ENCODE data around the gene DPF3. TPM values are rescaled to one million over a fixed set of nuclear protein-coding genes. Genes with fewer than 3 reads are reported as not detected.

The DPF3 gene
- total RNA-seq, 1 experiment from 2014 or later: 0.31 TPM

DNA sequence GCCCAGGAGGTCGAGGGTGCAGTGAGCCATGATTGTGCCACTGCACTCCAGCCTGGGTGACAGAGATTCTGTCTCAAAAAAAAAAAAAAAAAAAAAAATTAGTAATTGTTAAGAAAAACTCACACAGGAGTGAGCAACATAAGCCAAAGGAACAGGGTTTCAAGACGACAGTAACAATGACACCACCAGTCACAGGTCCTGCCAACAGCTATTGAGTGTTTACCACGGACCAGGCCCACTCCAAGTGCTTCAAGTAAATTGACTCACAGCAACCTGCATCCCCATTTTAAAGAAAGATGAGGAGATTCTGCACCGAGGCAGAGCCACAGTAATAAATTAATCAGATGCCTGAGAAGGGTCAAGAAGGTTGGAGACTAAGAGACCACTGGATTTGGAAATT, 194.5 kb downstream of the DPF3 start (continued):
- TF ChIP-seq GRHL2 (CRISPR knock-in tag; IDR thresholded peaks at IDR 0.05; ENCODE audit: insufficient replicate concordance, severe bottlenecking) (no peak), ZNF232 (CRISPR knock-in tag; IDR thresholded peaks at IDR 0.05) (no peak), MLX (CRISPR knock-in tag; IDR thresholded peaks at IDR 0.05) (no peak), ZNF396 (CRISPR knock-in tag; IDR thresholded peaks at IDR 0.05; ENCODE audit: borderline replicate concordance) (no peak), ATF1 (CRISPR knock-in tag; IDR thresholded peaks at IDR 0.05) (no peak), NFYB (CRISPR knock-in tag; conservative IDR thresholded peaks at IDR 0.05; ENCODE audit: low read depth) (no peak)
- TF ChIP-seq, protein P1, sequence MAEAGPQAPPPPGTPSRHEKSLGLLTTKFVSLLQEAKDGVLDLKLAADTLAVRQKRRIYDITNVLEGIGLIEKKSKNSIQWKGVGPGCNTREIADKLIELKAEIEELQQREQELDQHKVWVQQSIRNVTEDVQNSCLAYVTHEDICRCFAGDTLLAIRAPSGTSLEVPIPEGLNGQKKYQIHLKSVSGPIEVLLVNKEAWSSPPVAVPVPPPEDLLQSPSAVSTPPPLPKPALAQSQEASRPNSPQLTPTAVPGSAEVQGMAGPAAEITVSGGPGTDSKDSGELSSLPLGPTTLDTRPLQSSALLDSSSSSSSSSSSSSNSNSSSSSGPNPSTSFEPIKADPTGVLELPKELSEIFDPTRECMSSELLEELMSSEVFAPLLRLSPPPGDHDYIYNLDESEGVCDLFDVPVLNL (CRISPR knock-in tag; IDR thresholded peaks at IDR 0.05; ENCODE audit: borderline replicate concordance, low read depth): no peak
- TF ChIP-seq, protein P2, sequence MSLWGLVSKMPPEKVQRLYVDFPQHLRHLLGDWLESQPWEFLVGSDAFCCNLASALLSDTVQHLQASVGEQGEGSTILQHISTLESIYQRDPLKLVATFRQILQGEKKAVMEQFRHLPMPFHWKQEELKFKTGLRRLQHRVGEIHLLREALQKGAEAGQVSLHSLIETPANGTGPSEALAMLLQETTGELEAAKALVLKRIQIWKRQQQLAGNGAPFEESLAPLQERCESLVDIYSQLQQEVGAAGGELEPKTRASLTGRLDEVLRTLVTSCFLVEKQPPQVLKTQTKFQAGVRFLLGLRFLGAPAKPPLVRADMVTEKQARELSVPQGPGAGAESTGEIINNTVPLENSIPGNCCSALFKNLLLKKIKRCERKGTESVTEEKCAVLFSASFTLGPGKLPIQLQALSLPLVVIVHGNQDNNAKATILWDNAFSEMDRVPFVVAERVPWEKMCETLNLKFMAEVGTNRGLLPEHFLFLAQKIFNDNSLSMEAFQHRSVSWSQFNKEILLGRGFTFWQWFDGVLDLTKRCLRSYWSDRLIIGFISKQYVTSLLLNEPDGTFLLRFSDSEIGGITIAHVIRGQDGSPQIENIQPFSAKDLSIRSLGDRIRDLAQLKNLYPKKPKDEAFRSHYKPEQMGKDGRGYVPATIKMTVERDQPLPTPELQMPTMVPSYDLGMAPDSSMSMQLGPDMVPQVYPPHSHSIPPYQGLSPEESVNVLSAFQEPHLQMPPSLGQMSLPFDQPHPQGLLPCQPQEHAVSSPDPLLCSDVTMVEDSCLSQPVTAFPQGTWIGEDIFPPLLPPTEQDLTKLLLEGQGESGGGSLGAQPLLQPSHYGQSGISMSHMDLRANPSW (CRISPR knock-in tag; conservative IDR thresholded peaks at IDR 0.05; ENCODE audit: low read depth): no peak

- CTCF ChIA-PET: interaction anchor here (1.2 kb wide), 1 partner anchor 15 kb away, joined by 3 read pairs; no protein-coding TSS in a partner anchor
- Mint-ChIP-seq H3K4me3 (no peak overlapping the region), H3K36me3 (0 out of 2 replicates have a peak, but pooled peaks cover 4% of the 10 kb centered on the region), H3K9me3 (peaks cover 7% of the 10 kb centered on the region; the same call in 1 of the 2 replicates), H3K4me1 (peaks cover 18% of the 10 kb centered on the region), H3K27me3 (ENCODE audit: low read depth) (no peaks in the 10 kb centered on the region; the same call in 1 of the 2 replicates), H3K27ac (no peak overlapping the region)
- ATAC-seq (peak; percentile 100), DNase-seq (ENCODE audit: low spot score) (peak; percentile 57)
- POLR2A ChIA-PET: no interaction called here
- TF ChIP-seq ZNF121 (CRISPR knock-in tag; IDR thresholded peaks at IDR 0.05) (peak; percentile 88), ZNF423 (CRISPR knock-in tag; IDR thresholded peaks at IDR 0.05) (0 out of 2 replicates have a peak, but pooled peaks have one; percentile 4), ZNF263 (CRISPR knock-in tag; IDR thresholded peaks at IDR 0.05; ENCODE audit: low read depth) (no peak), ZSCAN18 (CRISPR knock-in tag; IDR thresholded peaks at IDR 0.05) (0 out of 2 replicates have a peak, but pooled peaks have one; percentile 48), FOXJ3 (CRISPR knock-in tag; IDR thresholded peaks at IDR 0.05; ENCODE audit: borderline replicate concordance) (no peak), CREB1 (CRISPR knock-in tag; IDR thresholded peaks at IDR 0.05) (no peak)
- TF ChIP-seq, protein P3, sequence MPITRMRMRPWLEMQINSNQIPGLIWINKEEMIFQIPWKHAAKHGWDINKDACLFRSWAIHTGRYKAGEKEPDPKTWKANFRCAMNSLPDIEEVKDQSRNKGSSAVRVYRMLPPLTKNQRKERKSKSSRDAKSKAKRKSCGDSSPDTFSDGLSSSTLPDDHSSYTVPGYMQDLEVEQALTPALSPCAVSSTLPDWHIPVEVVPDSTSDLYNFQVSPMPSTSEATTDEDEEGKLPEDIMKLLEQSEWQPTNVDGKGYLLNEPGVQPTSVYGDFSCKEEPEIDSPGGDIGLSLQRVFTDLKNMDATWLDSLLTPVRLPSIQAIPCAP (CRISPR knock-in tag; IDR thresholded peaks at IDR 0.05): no peak
Measured at GRCh38 chr14:72692696-72693095, 201.2 kb downstream of the DPF3 start.

DNA sequence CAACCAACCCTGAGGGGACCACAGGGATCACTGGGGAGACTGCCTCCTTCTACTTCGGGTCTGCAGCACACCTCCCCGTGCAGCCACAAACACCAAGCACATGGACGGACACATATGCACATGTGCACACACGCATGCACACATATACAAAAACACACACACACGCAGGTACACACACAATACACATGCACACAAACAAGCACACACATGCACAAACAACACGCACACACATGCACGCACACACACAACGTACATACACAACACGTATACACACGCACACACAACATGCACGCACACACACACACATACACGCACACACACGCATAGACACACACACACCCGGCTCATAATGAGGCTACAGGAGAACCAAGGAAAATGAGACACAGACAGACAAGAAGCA, 203.6 kb downstream of the DPF3 start:
- H3K27ac Mint-ChIP-seq: no peak overlapping the region
- no peak for DNase-seq (ENCODE audit: low spot score)
- H3K4me3 Mint-ChIP-seq: no peak overlapping the region
- ATAC-seq: no peak
- peaks cover 14% of the 10 kb centered on the region for H3K4me1 Mint-ChIP-seq
- no peaks in the 10 kb centered on the region; the same call in 1 of the 2 replicates for H3K27me3 Mint-ChIP-seq (ENCODE audit: low read depth)
- 0 out of 2 replicates have a peak, but pooled peaks cover 4% of the 10 kb centered on the region for H3K36me3 Mint-ChIP-seq
- POLR2A ChIA-PET: no interaction called here
- CTCF ChIA-PET: no interaction called here
- H3K9me3 Mint-ChIP-seq: peaks cover 7% of the 10 kb centered on the region; the same call in 1 of the 2 replicates
- no peak for TF ChIP-seq RELA (CRISPR knock-in tag; IDR thresholded peaks at IDR 0.05; ENCODE audit: borderline replicate concordance)
- TF ChIP-seq ZSCAN18 (CRISPR knock-in tag; IDR thresholded peaks at IDR 0.05): no peak
- TF ChIP-seq ZNF281 (CRISPR knock-in tag; IDR thresholded peaks at IDR 0.05): no peak
- TF ChIP-seq EMX1 (CRISPR knock-in tag; IDR thresholded peaks at IDR 0.05): no peak
- TF ChIP-seq CREM (CRISPR knock-in tag; IDR thresholded peaks at IDR 0.05): no peak
- no peak for TF ChIP-seq NFE2L1 (CRISPR knock-in tag; IDR thresholded peaks at IDR 0.05)
- no peak for TF ChIP-seq ZNF219 (CRISPR knock-in tag; IDR thresholded peaks at IDR 0.05; ENCODE audit: borderline replicate concordance)
- no peak for TF ChIP-seq ZBTB21 (CRISPR knock-in tag; IDR thresholded peaks at IDR 0.05; ENCODE audit: borderline replicate concordance)
- no peak for TF ChIP-seq MLX (CRISPR knock-in tag; IDR thresholded peaks at IDR 0.05)
